Activated naive CD8-positive, alpha-beta T cell treated with anti-CD3 and anti-CD28 coated beads, Interleukin-2, amount 50 U/mL, for 24 hours (primary cell): Measurements from ENCODE around the gene JPH4.

Source experiments
- ATAC-seq: fragments of 150-1000 bp; cut with Tn5 transposase; one replicate; pipeline ENCODE4 v1.10.0; 2021
- DNase-seq: peaks from one replicate; pipeline ENCODE4 v3.0.0; 2021
- H3K27ac Mint-ChIP-seq: one replicate; pipeline ENCODE4 v1.8.0; 2021; ENCODE audit warnings: mild to moderate bottlenecking, mixed read lengths
- H3K27me3 Mint-ChIP-seq: one replicate; pipeline ENCODE4 v1.8.0; 2021; ENCODE audit warnings: mixed read lengths
- H3K36me3 Mint-ChIP-seq: one replicate; pipeline ENCODE4 v1.8.0; 2021; ENCODE audit warnings: low read depth, mixed read lengths
- H3K4me1 Mint-ChIP-seq: one replicate; pipeline ENCODE4 v1.8.0; 2021; ENCODE audit warnings: mixed read lengths
- H3K4me3 Mint-ChIP-seq: one replicate; pipeline ENCODE4 v1.8.0; 2021; ENCODE audit warnings: mild to moderate bottlenecking, moderate library complexity, mixed read lengths
- H3K9me3 Mint-ChIP-seq: one replicate; pipeline ENCODE4 v1.8.0; 2021; ENCODE audit warnings: mixed read lengths

JPH4 gene

GRCh38 chr14:23578560-23579310 lies at the start of gene JPH4:
Gene JPH4, minus strand, starts transcription at chr14:23578790. Its CDS starts 1,337 bp downstream, at chr14:23577453.
- DNase-seq (no peak), ATAC-seq (no peak)
- H3K4me3 Mint-ChIP-seq, result no peak within 1 kb of the TSS
- no peaks in the 10 kb centered on the region for H3K36me3 Mint-ChIP-seq
- H3K27ac Mint-ChIP-seq, result no peak within 1 kb of the TSS
- H3K27me3 Mint-ChIP-seq, result peaks cover 43% of the 10 kb centered on the region
- H3K9me3 Mint-ChIP-seq, result no peaks in the 10 kb centered on the region
- H3K4me1 Mint-ChIP-seq, result peaks cover 10% of the 10 kb centered on the region

- Mint-ChIP-seq H3K27me3 (peaks cover 6% of the 10 kb centered on the region), H3K27ac (no peak overlapping the region), H3K9me3 (peaks cover 14% of the 10 kb centered on the region), H3K4me3 (no peak overlapping the region), H3K4me1 (peaks cover 5% of the 10 kb centered on the region), H3K36me3 (peaks cover 3% of the 10 kb centered on the region)
- ATAC-seq, result no peak
- DNase-seq, result no peak
These were observed 49.4 kb upstream of the JPH4 start for GRCh38 chr14:23627961-23628360.

DNA sequence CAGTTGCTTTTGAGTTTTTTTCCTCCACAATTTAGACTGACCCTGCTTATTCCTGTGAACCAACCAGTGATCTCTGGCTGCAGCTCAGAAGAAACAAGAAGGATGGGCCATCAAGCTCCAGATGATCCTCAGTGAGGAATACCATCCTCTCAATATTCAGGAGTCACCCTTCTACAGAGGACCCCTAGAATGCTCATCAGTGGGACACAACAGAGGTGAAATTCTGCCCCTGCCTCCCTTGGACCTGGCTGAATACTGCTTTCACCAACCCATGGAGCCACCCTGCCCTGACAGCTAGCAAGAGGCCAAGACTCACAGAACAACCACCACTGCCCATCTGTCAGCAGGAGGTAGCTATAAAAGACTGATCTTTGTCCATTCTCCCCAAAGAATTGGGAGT lies 48.4 kb upstream of the JPH4 start:
- peaks cover under 1% of the 10 kb centered on the region for H3K4me1 Mint-ChIP-seq
- H3K27ac Mint-ChIP-seq, result no peak overlapping the region
- peaks cover 3% of the 10 kb centered on the region for H3K36me3 Mint-ChIP-seq
- ATAC-seq, result no peak
- peaks cover 6% of the 10 kb centered on the region for H3K27me3 Mint-ChIP-seq
- H3K9me3 Mint-ChIP-seq, result peaks cover 14% of the 10 kb centered on the region
- H3K4me3 Mint-ChIP-seq, result no peak overlapping the region
- DNase-seq, result no peak

- H3K4me1 Mint-ChIP-seq, result no peaks in the 10 kb centered on the region
- no peak overlapping the region for H3K27ac Mint-ChIP-seq
- peaks cover 3% of the 10 kb centered on the region for H3K36me3 Mint-ChIP-seq
- H3K27me3 Mint-ChIP-seq, result peaks cover 6% of the 10 kb centered on the region
- H3K9me3 Mint-ChIP-seq, result peaks cover 14% of the 10 kb centered on the region
- no peak overlapping the region for H3K4me3 Mint-ChIP-seq
- ATAC-seq (no peak), DNase-seq (no peak)
These were observed 46.3 kb upstream of the JPH4 start for GRCh38 chr14:23624830-23625404.

DNA sequence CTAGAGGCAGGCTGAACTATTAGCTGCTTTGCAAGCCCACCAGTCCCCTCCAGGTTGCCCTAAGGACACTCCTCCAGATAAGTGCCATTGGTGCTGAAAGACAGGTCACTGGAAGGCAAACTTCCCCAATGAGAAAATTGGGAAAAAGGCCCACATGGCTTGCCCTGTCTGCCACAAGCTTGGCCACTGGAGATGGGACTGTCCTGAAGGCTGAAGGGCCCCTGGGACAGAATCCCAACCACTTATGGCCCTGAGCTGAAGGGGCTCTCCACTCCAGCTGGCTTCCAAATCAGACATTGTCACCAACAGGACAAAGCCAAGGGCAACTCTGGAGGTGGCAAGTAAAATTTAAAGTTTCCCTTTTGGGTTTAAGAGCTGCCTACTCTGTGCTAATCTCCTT lies 45.4 kb upstream of the JPH4 start:
- peaks cover 3% of the 10 kb centered on the region for H3K4me1 Mint-ChIP-seq
- no peak overlapping the region for H3K4me3 Mint-ChIP-seq
- peaks cover 6% of the 10 kb centered on the region for H3K27me3 Mint-ChIP-seq
- DNase-seq, result no peak
- no peak overlapping the region for H3K27ac Mint-ChIP-seq
- H3K9me3 Mint-ChIP-seq, result peaks cover 14% of the 10 kb centered on the region
- peaks cover 3% of the 10 kb centered on the region for H3K36me3 Mint-ChIP-seq
- no peak for ATAC-seq

GRCh38 chr14:23622990-23623389 lies 44.4 kb upstream of the JPH4 start:
- H3K4me1 Mint-ChIP-seq, result peaks cover 11% of the 10 kb centered on the region
- H3K4me3 Mint-ChIP-seq, result no peak overlapping the region
- peaks cover 6% of the 10 kb centered on the region for H3K27me3 Mint-ChIP-seq
- DNase-seq (no peak), ATAC-seq (no peak)
- H3K27ac Mint-ChIP-seq, result no peak overlapping the region
- peaks cover 14% of the 10 kb centered on the region for H3K9me3 Mint-ChIP-seq
- peaks cover 3% of the 10 kb centered on the region for H3K36me3 Mint-ChIP-seq

DNA sequence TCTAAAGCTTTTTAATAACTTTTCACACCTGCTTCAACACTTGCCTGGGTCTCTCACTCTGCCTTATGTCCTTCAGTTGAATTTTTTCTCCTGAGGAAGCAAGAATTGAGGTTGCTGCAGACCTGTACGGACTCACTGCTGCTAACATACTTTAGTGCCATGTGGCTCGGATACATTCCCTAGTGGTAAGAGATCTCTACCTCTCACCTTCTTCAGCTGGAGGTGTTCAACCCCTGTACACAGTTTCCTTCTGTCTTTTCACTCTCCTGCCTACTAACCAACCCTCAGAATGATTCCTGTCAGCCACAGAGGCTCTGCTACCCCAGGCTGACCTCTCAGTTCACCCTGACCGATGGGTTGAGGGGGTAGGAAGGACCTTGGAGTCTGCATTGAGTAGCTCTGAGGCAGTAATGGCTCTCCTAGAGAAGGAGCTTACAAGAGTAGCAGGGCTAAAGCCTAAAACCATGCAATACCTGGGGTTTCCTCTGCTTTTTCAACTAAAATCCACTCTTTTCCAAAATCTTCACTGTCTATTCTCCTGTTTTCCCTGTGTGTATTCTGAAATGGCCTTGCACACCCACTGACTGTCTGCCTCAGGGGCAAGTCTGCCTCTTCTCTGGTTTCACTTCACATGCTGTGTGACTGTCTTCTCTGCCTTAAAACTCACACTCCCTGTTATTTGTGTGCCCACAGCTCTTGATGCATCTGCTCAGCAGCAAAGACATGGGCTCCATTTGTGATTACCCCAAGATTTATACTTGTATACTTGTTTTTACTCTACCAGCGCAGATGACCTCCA lies 43.5 kb upstream of the JPH4 start:
- Mint-ChIP-seq H3K9me3 (peaks cover 14% of the 10 kb centered on the region), H3K27me3 (peaks cover 6% of the 10 kb centered on the region)

GRCh38 chr14:23621204-23621931 lies 42.8 kb upstream of the JPH4 start:
- H3K27me3 Mint-ChIP-seq, result peaks cover 6% of the 10 kb centered on the region
- no peak overlapping the region for H3K4me3 Mint-ChIP-seq
- DNase-seq, result no peak
- H3K27ac Mint-ChIP-seq, result no peak overlapping the region
- peaks cover 11% of the 10 kb centered on the region for H3K4me1 Mint-ChIP-seq
- no peak for ATAC-seq
- peaks cover 3% of the 10 kb centered on the region for H3K36me3 Mint-ChIP-seq
- H3K9me3 Mint-ChIP-seq, result peaks cover 14% of the 10 kb centered on the region

More for the DNA sequence above, 43.5 kb upstream of the JPH4 start:
- Mint-ChIP-seq H3K27ac (no peak overlapping the region), H3K4me1 (peaks cover 11% of the 10 kb centered on the region), H3K4me3 (no peak overlapping the region), H3K36me3 (peaks cover 3% of the 10 kb centered on the region)
- no peak for ATAC-seq
- no peak for DNase-seq

GRCh38 chr14:23620177-23620702 lies 41.6 kb upstream of the JPH4 start:
- H3K36me3 Mint-ChIP-seq, result peaks cover 2% of the 10 kb centered on the region

GRCh38 chr14:23618415-23618988 lies 39.9 kb upstream of the JPH4 start:
- no peak overlapping the region for H3K4me3 Mint-ChIP-seq
- H3K36me3 Mint-ChIP-seq, result no peaks in the 10 kb centered on the region
- ATAC-seq (no peak), DNase-seq (no peak)
- no peak overlapping the region for H3K27ac Mint-ChIP-seq
- peaks cover 11% of the 10 kb centered on the region for H3K4me1 Mint-ChIP-seq
- no peaks in the 10 kb centered on the region for H3K9me3 Mint-ChIP-seq
- H3K27me3 Mint-ChIP-seq, result no peaks in the 10 kb centered on the region

More at GRCh38 chr14:23620177-23620702, 41.6 kb upstream of the JPH4 start:
- peaks cover 6% of the 10 kb centered on the region for H3K27me3 Mint-ChIP-seq
- H3K4me3 Mint-ChIP-seq, result no peak overlapping the region
- peaks cover 11% of the 10 kb centered on the region for H3K4me1 Mint-ChIP-seq
- H3K27ac Mint-ChIP-seq, result no peak overlapping the region
- peaks cover 11% of the 10 kb centered on the region for H3K9me3 Mint-ChIP-seq
- DNase-seq, result no peak
- no peak for ATAC-seq

- DNase-seq (no peak), ATAC-seq (no peak)
- H3K4me1 Mint-ChIP-seq, result peaks cover 11% of the 10 kb centered on the region
- no peak overlapping the region for H3K4me3 Mint-ChIP-seq
- no peaks in the 10 kb centered on the region for H3K9me3 Mint-ChIP-seq
- H3K27me3 Mint-ChIP-seq, result no peaks in the 10 kb centered on the region
- no peak overlapping the region for H3K27ac Mint-ChIP-seq
- no peaks in the 10 kb centered on the region for H3K36me3 Mint-ChIP-seq
These were observed 38.9 kb upstream of the JPH4 start for GRCh38 chr14:23617539-23617938.

DNA sequence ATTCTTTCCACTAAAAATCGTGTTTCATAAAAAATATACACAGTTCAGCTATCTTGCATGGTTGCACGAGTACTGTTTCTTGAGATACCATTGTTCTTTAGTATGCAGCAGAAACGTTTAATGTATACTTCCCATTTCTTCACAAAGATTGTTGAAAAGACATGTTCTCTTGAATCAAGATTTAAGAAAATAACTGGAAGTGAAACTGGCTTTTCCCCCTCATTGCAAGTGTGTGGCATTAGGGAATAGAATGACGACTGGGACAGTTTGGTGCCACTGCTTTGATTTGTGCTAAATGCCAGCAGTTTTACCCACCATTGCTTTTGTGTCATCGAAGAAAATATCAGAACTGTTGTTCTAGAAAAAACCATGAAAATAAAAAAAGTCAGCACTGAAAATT lies 37.3 kb upstream of the JPH4 start:
- H3K27me3 Mint-ChIP-seq, result no peaks in the 10 kb centered on the region
- H3K9me3 Mint-ChIP-seq, result no peaks in the 10 kb centered on the region
- no peak for DNase-seq
- no peak for ATAC-seq
- H3K27ac Mint-ChIP-seq, result no peak overlapping the region
- H3K36me3 Mint-ChIP-seq, result no peaks in the 10 kb centered on the region
- peaks cover 16% of the 10 kb centered on the region for H3K4me1 Mint-ChIP-seq
- H3K4me3 Mint-ChIP-seq, result no peak overlapping the region

GRCh38 chr14:23614395-23614828 lies 35.8 kb upstream of the JPH4 start:
- DNase-seq (no peak), ATAC-seq (no peak)
- no peaks in the 10 kb centered on the region for H3K9me3 Mint-ChIP-seq
- no peak overlapping the region for H3K4me3 Mint-ChIP-seq
- peaks cover 31% of the 10 kb centered on the region for H3K4me1 Mint-ChIP-seq
- H3K36me3 Mint-ChIP-seq, result peaks cover 5% of the 10 kb centered on the region
- H3K27me3 Mint-ChIP-seq, result no peaks in the 10 kb centered on the region
- no peak overlapping the region for H3K27ac Mint-ChIP-seq
